Activated B cell treated with CpG ODN at 0.5 μM for 24 hours (primary cell): ENCODE results near the gene PTCH1. TPM values are rescaled to one million over a fixed set of nuclear protein-coding genes. Genes with fewer than 3 reads are reported as not detected.

Experiments used
- ATAC-seq: fragments of 200-7000 bp; cut with Tn5 transposase; one replicate; pipeline ENCODE4 v1.10.0; 2021; ENCODE audit warnings: low read depth, mild to moderate bottlenecking, moderate library complexity
- CTCF ChIA-PET: fragments of 350-600 bp; sonication (Branson Sonifier 250); formaldehyde crosslinking; loops from one replicate; lab custom pipeline; 2021; ENCODE audit warnings: antibody characterized with exemption; lab: Charles Lee
- POLR2A ChIA-PET: fragments of 350-600 bp; sonication (Branson Sonifier 250); formaldehyde crosslinking; loops from one replicate; lab custom pipeline; 2021; ENCODE audit warnings: antibody characterized with exemption; lab: Charles Lee
- DNase-seq: peaks from one replicate; pipeline ENCODE4 v3.0.0; 2022
- H3K27ac Mint-ChIP-seq: one replicate; pipeline ENCODE4 v1.8.0; 2020; ENCODE audit warnings: mixed read lengths
- H3K27me3 Mint-ChIP-seq: one replicate; pipeline ENCODE4 v1.8.0; 2021; ENCODE audit warnings: mixed read lengths
- H3K36me3 Mint-ChIP-seq: one replicate; pipeline ENCODE4 v1.8.0; 2021; ENCODE audit warnings: low read depth, mixed read lengths
- H3K4me1 Mint-ChIP-seq: one replicate; pipeline ENCODE4 v1.8.0; 2021; ENCODE audit warnings: mixed read lengths
- H3K4me3 Mint-ChIP-seq: one replicate; pipeline ENCODE4 v1.8.0; 2020; ENCODE audit warnings: mild to moderate bottlenecking, mixed read lengths
- H3K9me3 Mint-ChIP-seq: one replicate; pipeline ENCODE4 v1.8.0; 2020; ENCODE audit warnings: mixed read lengths
- CTCF ChIP-seq: fragments of 200-600 bp; IDR thresholded peaks from one replicate; pipeline ENCODE4 v1.8.0; 2022; ENCODE audit warnings: antibody characterized with exemption, mild to moderate bottlenecking
- intact Hi-C: fragments of 100-400 bp; cut with micrococcal nuclease; formaldehyde crosslinking; loops from one replicate; pipeline ENCODE4 v1.15.1; 2024
- total RNA-seq: library from RNA; stranded (reverse); gene quantifications from 2 replicates; pipeline ENCODE4 v1.2.3, GENCODE V29; 2022

The PTCH1 gene
- total RNA-seq, 1 donor from 2014 or later = 8.6 TPM

GRCh38 chr9:95479330-95479729 lies 37.4 kb downstream of the PTCH1 start:
- Mint-ChIP-seq H3K27ac (no peak overlapping the region), H3K36me3 (peaks cover 16% of the 10 kb centered on the region), H3K27me3 (peaks cover 20% of the 10 kb centered on the region), H3K4me3 (no peak overlapping the region), H3K9me3 (no peaks in the 10 kb centered on the region), H3K4me1 (no peaks in the 10 kb centered on the region)
- ChIA-PET CTCF (no interaction called here), POLR2A (no interaction called here)
- DNase-seq (no peak), ATAC-seq (no peak)
- intact Hi-C loops = no loop called here
- TF ChIP-seq CTCF = no peak

GRCh38 chr9:95478335-95478734 lies 38.4 kb downstream of the PTCH1 start:
- H3K27me3 Mint-ChIP-seq = peaks cover 17% of the 10 kb centered on the region
- H3K4me1 Mint-ChIP-seq = no peaks in the 10 kb centered on the region
- ChIA-PET CTCF (no interaction called here), POLR2A (no interaction called here)
- no peak overlapping the region for H3K4me3 Mint-ChIP-seq
- H3K27ac Mint-ChIP-seq = no peak overlapping the region
- ATAC-seq (no peak), DNase-seq (no peak)
- H3K9me3 Mint-ChIP-seq = no peaks in the 10 kb centered on the region
- no peak for TF ChIP-seq CTCF
- peaks cover 16% of the 10 kb centered on the region for H3K36me3 Mint-ChIP-seq
- intact Hi-C loops = no loop called here

GRCh38 chr9:95477885-95478284 lies 38.9 kb downstream of the PTCH1 start:
- TF ChIP-seq CTCF = no peak
- intact Hi-C loops = no loop called here
- no peak overlapping the region for H3K27ac Mint-ChIP-seq

GRCh38 chr9:95477441-95477840 lies 39.3 kb downstream of the PTCH1 start:
- peaks cover 17% of the 10 kb centered on the region for H3K27me3 Mint-ChIP-seq
- no peaks in the 10 kb centered on the region for H3K4me1 Mint-ChIP-seq
- no peak for ATAC-seq
- no peaks in the 10 kb centered on the region for H3K9me3 Mint-ChIP-seq
- no peak for DNase-seq
- no peak overlapping the region for H3K4me3 Mint-ChIP-seq
- POLR2A ChIA-PET = no interaction called here
- peaks cover 16% of the 10 kb centered on the region for H3K36me3 Mint-ChIP-seq
- CTCF ChIA-PET = no interaction called here
- no peak for TF ChIP-seq CTCF
- intact Hi-C loops = no loop called here
- no peak overlapping the region for H3K27ac Mint-ChIP-seq

More at GRCh38 chr9:95477885-95478284, 38.9 kb downstream of the PTCH1 start:
- ChIA-PET POLR2A (no interaction called here), CTCF (no interaction called here)
- ATAC-seq (no peak), DNase-seq (no peak)
- Mint-ChIP-seq H3K4me3 (no peak overlapping the region), H3K36me3 (peaks cover 16% of the 10 kb centered on the region), H3K27me3 (peaks cover 17% of the 10 kb centered on the region), H3K9me3 (no peaks in the 10 kb centered on the region), H3K4me1 (no peaks in the 10 kb centered on the region)

- Mint-ChIP-seq H3K4me1 (peaks cover 3% of the 10 kb centered on the region), H3K9me3 (no peaks in the 10 kb centered on the region), H3K27ac (no peak overlapping the region), H3K36me3 (peaks cover 7% of the 10 kb centered on the region), H3K4me3 (no peak overlapping the region), H3K27me3 (peaks cover 31% of the 10 kb centered on the region)
- DNase-seq (no peak), ATAC-seq (no peak)
- CTCF ChIA-PET = no interaction called here
- intact Hi-C loops = no loop called here
- POLR2A ChIA-PET = no interaction called here
- TF ChIP-seq CTCF = no peak
Observed at GRCh38 chr9:95468791-95469190, 48.0 kb downstream of the PTCH1 start.
